IMR-90 (cell line): ENCODE measurements around the gene NDUFAF4. TPM values are rescaled to one million over a fixed set of nuclear protein-coding genes. Genes with fewer than 3 reads are reported as not detected.

ENCODE experiments used
- ATAC-seq: fragments of 200-7000 bp; cut with Tn5 transposase; 2 replicates; pipeline ENCODE4 v1.9.1; 2020; ENCODE audit warnings: low read depth, mild to moderate bottlenecking, moderate library complexity
- BruUV-seq: library from RNA; stranded (reverse); fragments of 400-500 nt; replicated peaks from 2 replicates; lab custom pipeline; 2021; lab: Mats Ljungman, UMichigan
- CTCF ChIA-PET: fragments of 300-600 bp; formaldehyde crosslinking; extraction: SDS; loops from one replicate; lab custom pipeline; 2021; ENCODE audit warnings: antibody characterized with exemption; lab: Yijun Ruan, JAX
- POLR2A ChIA-PET: fragments of 300-600 bp; sonication (Branson Sonifier 250); formaldehyde crosslinking; loops from one replicate; lab custom pipeline; 2022; ENCODE audit warnings: antibody characterized with exemption; ENCODE audit not compliant: unreplicated experiment; lab: Charles Lee
- DNase-seq: peaks from one replicate; pipeline ENCODE4 v3.0.0; 2013
- H2AFZ ChIP-seq: replicated peaks from 2 replicates; pipeline ENCODE3; 2013; ENCODE audit warnings: low read length, mild to moderate bottlenecking; ENCODE audit not compliant: poor library complexity
- H2AK5ac ChIP-seq: 2 replicates; pipeline ENCODE4 v1.6.1; 2013; ENCODE audit warnings: low read depth, low read length, inconsistent platforms
- H2AK9ac ChIP-seq: replicated peaks from 2 replicates; pipeline ENCODE3; 2013; ENCODE audit warnings: mild to moderate bottlenecking, low read depth, low read length, moderate library complexity; ENCODE audit not compliant: poor library complexity
- H2BK120ac ChIP-seq: 2 replicates; pipeline ENCODE4 v1.6.1; 2013; ENCODE audit warnings: low read depth, low read length, inconsistent platforms
- H2BK15ac ChIP-seq: 3 replicates; pipeline ENCODE4 v1.6.1; 2013; ENCODE audit warnings: low read depth, low read length, inconsistent platforms
- H2BK20ac ChIP-seq: 2 replicates; pipeline ENCODE4 v1.6.1; 2013; ENCODE audit warnings: low read depth, mild to moderate bottlenecking, inconsistent platforms, low read length, moderate library complexity
- H2BK5ac ChIP-seq: 2 replicates; pipeline ENCODE4 v1.6.1; 2013; ENCODE audit warnings: mild to moderate bottlenecking, low read depth, low read length, inconsistent platforms; ENCODE audit not compliant: poor library complexity, severe bottlenecking
- H3K14ac ChIP-seq: replicated peaks from 2 replicates; pipeline ENCODE4 v1.6.1; 2013; ENCODE audit warnings: low read depth, low read length, inconsistent platforms
- H3K18ac ChIP-seq: 2 replicates; pipeline ENCODE4 v1.6.1; 2013; ENCODE audit warnings: low read depth, low read length, control low read depth
- H3K23ac ChIP-seq: 2 replicates; pipeline ENCODE4 v1.6.1; 2013; ENCODE audit warnings: low read depth, low read length, inconsistent platforms
- H3K27ac ChIP-seq: 2 replicates; pipeline ENCODE4 v1.5.1; 2013; ENCODE audit warnings: mild to moderate bottlenecking, control low read depth, low read length; ENCODE audit not compliant: insufficient read depth
- H3K27me3 ChIP-seq: 2 replicates; pipeline ENCODE4 v1.6.1; 2013; ENCODE audit warnings: low read length; ENCODE audit not compliant: control insufficient read depth, insufficient read depth
- H3K36me3 ChIP-seq: 2 replicates; pipeline ENCODE4 v1.6.1; 2013; ENCODE audit warnings: low read length, mixed read lengths; ENCODE audit not compliant: control insufficient read depth, insufficient read depth
- H3K4ac ChIP-seq: 2 replicates; pipeline ENCODE4 v1.6.1; 2013; ENCODE audit warnings: low read depth, low read length, inconsistent platforms
- H3K4me1 ChIP-seq: 2 replicates; pipeline ENCODE4 v1.6.1; 2013; ENCODE audit warnings: low read length, mixed read lengths; ENCODE audit not compliant: control insufficient read depth, insufficient read depth
- H3K4me2 ChIP-seq: 2 replicates; pipeline ENCODE4 v1.6.1; 2013; ENCODE audit warnings: low read depth, mild to moderate bottlenecking, control low read depth, low read length, moderate library complexity
- H3K4me3 ChIP-seq: 2 replicates; pipeline ENCODE4 v1.5.1; 2013; ENCODE audit warnings: low read depth, mild to moderate bottlenecking, control low read depth, low read length, moderate library complexity; ENCODE audit not compliant: insufficient read depth
- H3K56ac ChIP-seq: 2 replicates; pipeline ENCODE4 v1.6.1; 2013; ENCODE audit warnings: low read length, inconsistent platforms; ENCODE audit not compliant: insufficient read depth; ENCODE audit errors: extremely low read depth
- H3K79me1 ChIP-seq, 2 experiments: 2 replicates each; pipeline ENCODE4 v1.6.1; 2013; ENCODE audit warnings: low read length in 2 of 2, inconsistent platforms in 1 of 2, low read depth in 1 of 2
- H3K9ac ChIP-seq: 2 replicates; pipeline ENCODE4 v1.6.1; 2013; ENCODE audit warnings: low read depth, low read length, control low read depth
- H3K9me1 ChIP-seq: 2 replicates; pipeline ENCODE4 v1.6.1; 2013; ENCODE audit warnings: low read length, inconsistent platforms; ENCODE audit not compliant: insufficient read depth
- H3K9me3 ChIP-seq: 2 replicates; pipeline ENCODE4 v1.6.1; 2013; ENCODE audit warnings: low read length; ENCODE audit not compliant: control insufficient read depth, insufficient read depth
- H4K20me1 ChIP-seq: 2 replicates; pipeline ENCODE4 v1.6.1; 2013; ENCODE audit warnings: low read length, inconsistent platforms; ENCODE audit not compliant: insufficient read depth
- H4K5ac ChIP-seq: 2 replicates; pipeline ENCODE4 v1.6.1; 2013; ENCODE audit warnings: mild to moderate bottlenecking, low read depth, low read length, control low read depth
- H4K8ac ChIP-seq, 2 experiments: 2 replicates each; pipeline ENCODE4 v1.6.1; 2013; ENCODE audit warnings: low read depth in 2 of 2, low read length in 2 of 2, control low read depth in 1 of 2, inconsistent platforms in 1 of 2
- H4K91ac ChIP-seq: 2 replicates; pipeline ENCODE4 v1.6.1; 2013; ENCODE audit warnings: low read depth, low read length, inconsistent platforms; ENCODE audit not compliant: insufficient read depth
- BHLHE40 ChIP-seq: fragments of 150-350 bp; IDR thresholded peaks from 2 replicates; pipeline ENCODE4 v1.6.1; 2016; ENCODE audit warnings: mild to moderate bottlenecking, low read depth, low read length
- CEBPB ChIP-seq: IDR thresholded peaks from 2 replicates; pipeline ENCODE4 v1.6.1; 2012; ENCODE audit warnings: low read depth, low read length, improper control_type of control experiment
- CTCF ChIP-seq: conservative IDR thresholded peaks from 2 replicates; pipeline ENCODE4 v1.5.1; 2012; ENCODE audit warnings: mild to moderate bottlenecking, low read depth, low read length, improper control_type of control experiment
- FOS ChIP-seq: fragments of 150-350 bp; IDR thresholded peaks from 2 replicates; pipeline ENCODE4 v1.6.1; 2016; ENCODE audit warnings: low read depth, low read length
- MAFK ChIP-seq: IDR thresholded peaks from 2 replicates; pipeline ENCODE4 v1.6.1; 2012; ENCODE audit warnings: low read depth, low read length, improper control_type of control experiment
- MAZ ChIP-seq: IDR thresholded peaks from 2 replicates; pipeline ENCODE4 v1.6.1; 2012; ENCODE audit warnings: low read depth, mild to moderate bottlenecking, low read length, improper control_type of control experiment, moderate library complexity, borderline replicate concordance
- MXI1 ChIP-seq: IDR thresholded peaks from 2 replicates; pipeline ENCODE4 v1.6.1; 2012; ENCODE audit warnings: low read depth, mild to moderate bottlenecking, low read length, moderate library complexity, borderline replicate concordance
- NFE2L2 ChIP-seq: fragments of 150-350 bp; IDR thresholded peaks from 2 replicates; pipeline ENCODE4 v1.6.1; 2016; ENCODE audit warnings: low read depth, mild to moderate bottlenecking, low read length
- POLR2A ChIP-seq: IDR thresholded peaks from 2 replicates; pipeline ENCODE4 v1.6.1; 2012; ENCODE audit warnings: mild to moderate bottlenecking, low read depth, low read length
- RAD21 ChIP-seq: IDR thresholded peaks from 2 replicates; pipeline ENCODE4 v1.6.1; 2012; ENCODE audit warnings: low read length, improper control_type of control experiment
- RCOR1 ChIP-seq: IDR thresholded peaks from 2 replicates; pipeline ENCODE4 v1.6.1; 2012; ENCODE audit warnings: mild to moderate bottlenecking, low read length, improper control_type of control experiment; ENCODE audit not compliant: insufficient replicate concordance
- RFX5 ChIP-seq: IDR thresholded peaks from 2 replicates; pipeline ENCODE4 v1.8.0; 2012; ENCODE audit warnings: low read depth, mild to moderate bottlenecking, low read length, moderate library complexity
- SMC3 ChIP-seq: fragments of 150-350 bp; IDR thresholded peaks from 2 replicates; pipeline ENCODE4 v1.6.1; 2016; ENCODE audit warnings: low read depth, mild to moderate bottlenecking, antibody characterized with exemption, low read length, moderate library complexity
- WGBS, 2 experiments: methylation state at CpG; one replicate each; pipeline versions ENCODE4 v1.1.5 to v1.1.7; 2013; ENCODE audit warnings: missing lambda C conversion rate in 2 of 2; ENCODE audit not compliant: insufficient read length in 1 of 2; ENCODE audit errors: extremely low coverage in 2 of 2; 5-methylcytosine and 5-hydroxymethylcytosine counted together
- dilution Hi-C: fragments of 300-500 bp; cut with HindIII; formaldehyde crosslinking; loops from one replicate; pipeline ENCODE4 v1.14.3; 2018; ENCODE audit warnings: low sequenced_read_pairs; ENCODE audit not compliant: unreplicated experiment
- in situ Hi-C: fragments of 300-500 bp; cut with MboI; formaldehyde crosslinking; loops from 3 replicates; pipeline ENCODE4 v1.14.3; 2019; ENCODE audit warnings: low sequenced_read_pairs, inconsistent platforms, mixed read lengths
- intact Hi-C: fragments of 100-400 bp; cut with micrococcal nuclease; formaldehyde crosslinking; loops from 2 replicates; pipeline ENCODE4 v1.10.0; 2022
- polyA plus RNA-seq, 3 experiments: library from polyadenylated mRNA; depleted of rRNA; stranded (reverse); fragments of >200 nt; gene quantifications; 2 replicates each; pipeline ENCODE4 v1.2.3, GENCODE V29; 2012; ENCODE audit warnings: low replicate concordance in 1 of 3
- total RNA-seq: library from RNA; depleted of rRNA; stranded (reverse); fragments of >200 nt; gene quantifications from 2 replicates; pipeline ENCODE4 v1.2.3, GENCODE V29; 2012
- TF ChIP-seq, protein P1 (sequence below): fragments of 150-350 bp; IDR thresholded peaks from 2 replicates; pipeline ENCODE4 v1.6.1; 2017; ENCODE audit warnings: mild to moderate bottlenecking, antibody characterized with exemption, low read length, low read depth
- TF ChIP-seq, protein P2 (sequence below): fragments of 150-350 bp; IDR thresholded peaks from 2 replicates; pipeline ENCODE4 v1.6.1; 2016; ENCODE audit warnings: low read depth, mild to moderate bottlenecking, low read length, moderate library complexity, borderline replicate concordance

The NDUFAF4 gene
- total and polyA plus RNA-seq, 2 of the 4 experiments (the other 2 are of a cell fraction) = 6.3 to 13.4 TPM

DNA sequence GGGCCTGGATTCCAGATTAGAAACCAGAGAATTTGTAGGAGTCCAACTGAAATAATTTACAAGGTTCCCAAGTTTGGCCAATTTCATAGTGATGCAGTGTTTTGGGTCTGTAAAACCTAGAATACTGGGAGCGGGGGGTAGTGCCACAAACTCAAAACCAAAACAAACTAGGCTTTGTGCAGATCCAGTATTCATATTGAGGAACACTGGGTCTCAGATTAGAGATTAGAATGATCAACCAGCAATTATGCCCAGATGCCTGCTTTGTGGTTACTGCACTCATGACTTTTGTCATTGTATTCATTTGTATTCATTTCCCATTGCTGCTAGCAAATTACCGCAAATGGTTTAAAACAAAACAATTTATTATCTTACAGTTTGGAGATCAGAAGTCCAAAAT is 3.2 kb upstream of the NDUFAF4 start:
- in situ Hi-C loops (no loop called here), intact Hi-C loops (no loop called here), dilution Hi-C loops (no loop called here)
- H3K4me2 ChIP-seq = no peak overlapping the region
- no peak overlapping the region for H4K5ac ChIP-seq
- H2BK15ac ChIP-seq = no peak overlapping the region
- no peaks in the 10 kb centered on the region for H4K20me1 ChIP-seq
- no peak overlapping the region for H2AK5ac ChIP-seq
- no peak overlapping the region for H3K27ac ChIP-seq
- DNase-seq (no peak), ATAC-seq (no peak)
- H3K4me1 ChIP-seq = no peaks in the 10 kb centered on the region
- H4K8ac ChIP-seq = no peak overlapping the region
- no peak overlapping the region for H2BK20ac ChIP-seq
- no peaks in the 10 kb centered on the region for H3K9me1 ChIP-seq
- H3K79me1 ChIP-seq = peaks cover 1 to 2% of the 10 kb centered on the region in 2 experiments; a peak in 1 of 4 replicates
- CTCF ChIA-PET = no interaction called here
- H2AFZ ChIP-seq = no peak overlapping the region
- no peak overlapping the region for H3K4me3 ChIP-seq
- WGBS, 2 experiments = no CpG with 5 or more reads among the region's 2 CpGs
- POLR2A ChIA-PET = no interaction called here
- no peak overlapping the region for H3K23ac ChIP-seq
- H3K9ac ChIP-seq = no peak overlapping the region
- no peaks in the 10 kb centered on the region for H3K36me3 ChIP-seq
- no peak overlapping the region for H3K4ac ChIP-seq
- H3K18ac ChIP-seq = no peak overlapping the region
- no peak overlapping the region for H2BK120ac ChIP-seq
- no peak overlapping the region for H3K56ac ChIP-seq
- no peak overlapping the region for H4K91ac ChIP-seq
- H2BK5ac ChIP-seq = no peak overlapping the region
- H3K14ac ChIP-seq = no peak overlapping the region
- H3K27me3 ChIP-seq = peaks cover 7% of the 10 kb centered on the region
- H3K9me3 ChIP-seq = no peaks in the 10 kb centered on the region
- TF ChIP-seq SMC3 = no peak
- TF ChIP-seq, protein P1, sequence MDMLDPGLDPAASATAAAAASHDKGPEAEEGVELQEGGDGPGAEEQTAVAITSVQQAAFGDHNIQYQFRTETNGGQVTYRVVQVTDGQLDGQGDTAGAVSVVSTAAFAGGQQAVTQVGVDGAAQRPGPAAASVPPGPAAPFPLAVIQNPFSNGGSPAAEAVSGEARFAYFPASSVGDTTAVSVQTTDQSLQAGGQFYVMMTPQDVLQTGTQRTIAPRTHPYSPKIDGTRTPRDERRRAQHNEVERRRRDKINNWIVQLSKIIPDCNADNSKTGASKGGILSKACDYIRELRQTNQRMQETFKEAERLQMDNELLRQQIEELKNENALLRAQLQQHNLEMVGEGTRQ = no peak
- no peak for TF ChIP-seq MAZ
- TF ChIP-seq RCOR1 = no peak
- TF ChIP-seq MXI1 = no peak
- TF ChIP-seq BHLHE40 = no peak
- no peak for TF ChIP-seq CTCF
- no peak for TF ChIP-seq RFX5
- TF ChIP-seq, protein P2, sequence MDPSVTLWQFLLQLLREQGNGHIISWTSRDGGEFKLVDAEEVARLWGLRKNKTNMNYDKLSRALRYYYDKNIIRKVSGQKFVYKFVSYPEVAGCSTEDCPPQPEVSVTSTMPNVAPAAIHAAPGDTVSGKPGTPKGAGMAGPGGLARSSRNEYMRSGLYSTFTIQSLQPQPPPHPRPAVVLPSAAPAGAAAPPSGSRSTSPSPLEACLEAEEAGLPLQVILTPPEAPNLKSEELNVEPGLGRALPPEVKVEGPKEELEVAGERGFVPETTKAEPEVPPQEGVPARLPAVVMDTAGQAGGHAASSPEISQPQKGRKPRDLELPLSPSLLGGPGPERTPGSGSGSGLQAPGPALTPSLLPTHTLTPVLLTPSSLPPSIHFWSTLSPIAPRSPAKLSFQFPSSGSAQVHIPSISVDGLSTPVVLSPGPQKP = no peak
- no peak for TF ChIP-seq FOS
- no peak for TF ChIP-seq POLR2A
- TF ChIP-seq CEBPB = no peak
- no peak for TF ChIP-seq NFE2L2
- no peak for TF ChIP-seq MAFK
- TF ChIP-seq RAD21 = no peak
- no TSS peak for BruUV-seq
- no peak overlapping the region for H2AK9ac ChIP-seq
